Measurements from ENCODE around the gene SRPK3. TPM values are rescaled to one million over a fixed set of nuclear protein-coding genes. Genes with fewer than 3 reads are reported as not detected.

Gene SRPK3
- total and polyA plus RNA-seq, 2 donors (not counting 3 experiments of a cell fraction or from before 2014, with no cell fraction given) = 0.25 to 0.40 TPM

DNA sequence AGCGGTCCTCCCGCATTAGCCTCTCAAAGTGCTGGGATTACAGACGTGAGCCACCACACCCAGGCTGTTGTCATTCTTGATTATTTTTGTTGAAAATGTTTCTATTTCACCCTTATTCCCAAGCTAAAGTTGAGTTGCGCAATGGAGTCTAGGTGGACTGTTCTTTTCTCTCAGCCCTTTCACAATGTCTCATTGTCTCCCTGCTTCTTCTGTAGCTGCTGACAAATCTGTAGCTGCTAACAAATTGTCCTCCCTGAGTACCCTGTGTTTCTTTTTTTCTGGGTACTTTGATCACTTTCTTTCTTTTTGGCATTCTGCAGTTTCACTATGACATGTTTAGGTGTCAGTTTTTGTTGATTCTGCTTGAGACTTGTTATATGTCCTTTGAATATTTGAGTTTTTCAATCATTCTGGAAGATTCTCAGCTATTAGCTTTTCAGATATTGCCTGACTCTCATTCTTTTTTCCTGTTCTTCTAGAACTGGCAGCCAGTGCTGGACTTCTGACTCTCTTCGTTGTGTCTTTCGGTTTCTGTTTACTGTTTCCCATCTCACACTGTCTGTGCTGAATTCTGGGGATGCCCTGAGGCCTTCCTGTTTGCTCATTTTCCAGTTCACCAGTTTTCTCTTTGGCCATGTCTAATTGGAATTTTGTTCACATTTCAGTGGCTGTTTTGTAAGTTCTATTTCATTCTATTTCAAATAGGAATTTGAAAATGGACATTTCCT is 49.6 kb upstream of the SRPK3 start:
- DNase-seq (ENCODE audit: low read depth, low spot score) = no peak
- H3K4me3 ChIP-seq (replicated peaks in 1 of 3; ENCODE audit: insufficient read depth in 1 of 3, low read depth in 1 of 3, low read length in 3 of 3) = no peak overlapping the region
- H3K4me1 ChIP-seq (ENCODE audit: control insufficient read depth, extremely low read depth, insufficient read depth, low read length) = peaks cover 14% of the 10 kb centered on the region
- intact Hi-C loops (cut with micrococcal nuclease) = no loop called here
- CTCF ChIA-PET = no interaction called here
- BruUV-seq (replicated peaks) = no TSS peak
- dilution Hi-C loops (cut with MboI; ENCODE audit: extremely low pct_ligation_motif_present, low sequenced_read_pairs) = no loop called here
- no peaks in the 10 kb centered on the region for H3K9me1 ChIP-seq (replicated peaks; ENCODE audit: control insufficient read depth, extremely low read depth, insufficient read depth, low read length)
- POLR2A ChIA-PET = no interaction called here
- no peak overlapping the region for H3K27ac ChIP-seq (ENCODE audit: insufficient read depth, low read depth, low read length)
- no peaks in the 10 kb centered on the region for H3K27me3 ChIP-seq (ENCODE audit: control insufficient read depth in 2 of 2, insufficient read depth in 2 of 2, low read length in 2 of 2)
- H4K20me1 ChIP-seq (replicated peaks; ENCODE audit: control insufficient read depth, extremely low read depth, insufficient read depth, low read length) = no peaks in the 10 kb centered on the region
- peak; percentile 44 for FAIRE-seq
- H2AFZ ChIP-seq (ENCODE audit: low read depth, low read length) = no peak overlapping the region
- TF ChIP-seq JUN (IDR thresholded peaks at IDR 0.05; ENCODE audit: borderline replicate concordance, insufficient read depth, insufficient read length, low read depth) = no peak
- TF ChIP-seq FOS (IDR thresholded peaks at IDR 0.05; ENCODE audit: borderline replicate concordance, insufficient read depth, low read length) = no peak
- TF ChIP-seq POLR2AphosphoS5 (IDR thresholded peaks at IDR 0.05; ENCODE audit: insufficient read depth, low read depth, low read length) = no peak
- TF ChIP-seq, protein P1, sequence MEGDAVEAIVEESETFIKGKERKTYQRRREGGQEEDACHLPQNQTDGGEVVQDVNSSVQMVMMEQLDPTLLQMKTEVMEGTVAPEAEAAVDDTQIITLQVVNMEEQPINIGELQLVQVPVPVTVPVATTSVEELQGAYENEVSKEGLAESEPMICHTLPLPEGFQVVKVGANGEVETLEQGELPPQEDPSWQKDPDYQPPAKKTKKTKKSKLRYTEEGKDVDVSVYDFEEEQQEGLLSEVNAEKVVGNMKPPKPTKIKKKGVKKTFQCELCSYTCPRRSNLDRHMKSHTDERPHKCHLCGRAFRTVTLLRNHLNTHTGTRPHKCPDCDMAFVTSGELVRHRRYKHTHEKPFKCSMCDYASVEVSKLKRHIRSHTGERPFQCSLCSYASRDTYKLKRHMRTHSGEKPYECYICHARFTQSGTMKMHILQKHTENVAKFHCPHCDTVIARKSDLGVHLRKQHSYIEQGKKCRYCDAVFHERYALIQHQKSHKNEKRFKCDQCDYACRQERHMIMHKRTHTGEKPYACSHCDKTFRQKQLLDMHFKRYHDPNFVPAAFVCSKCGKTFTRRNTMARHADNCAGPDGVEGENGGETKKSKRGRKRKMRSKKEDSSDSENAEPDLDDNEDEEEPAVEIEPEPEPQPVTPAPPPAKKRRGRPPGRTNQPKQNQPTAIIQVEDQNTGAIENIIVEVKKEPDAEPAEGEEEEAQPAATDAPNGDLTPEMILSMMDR (IDR thresholded peaks at IDR 0.05; ENCODE audit: extremely low read depth in 1 of 2, insufficient read depth in 1 of 2, low read depth in 1 of 2, low read length in 2 of 2) = no peak
- TF ChIP-seq, protein P2, sequence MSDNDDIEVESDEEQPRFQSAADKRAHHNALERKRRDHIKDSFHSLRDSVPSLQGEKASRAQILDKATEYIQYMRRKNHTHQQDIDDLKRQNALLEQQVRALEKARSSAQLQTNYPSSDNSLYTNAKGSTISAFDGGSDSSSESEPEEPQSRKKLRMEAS (IDR thresholded peaks at IDR 0.05; ENCODE audit: insufficient read depth, insufficient read length) = no peak
- no peak for TF ChIP-seq MYC (IDR thresholded peaks at IDR 0.05; ENCODE audit: low read depth, low read length)
- TF ChIP-seq POLR2A (IDR thresholded peaks at IDR 0.05; ENCODE audit: low read depth, low read length) = no peak
- no peak for TF ChIP-seq EZH2 (IDR thresholded peaks at IDR 0.05; ENCODE audit: borderline replicate concordance, low read depth, low read length, severe bottlenecking)
- TF ChIP-seq GATA2 (IDR thresholded peaks at IDR 0.05; ENCODE audit: insufficient read depth, insufficient read length, low read depth, low read length) = no peak
- no peak overlapping the region for H3K9ac ChIP-seq (replicated peaks; ENCODE audit: extremely low read depth, insufficient read depth, low read length)
- H3K9me3 ChIP-seq (replicated peaks; ENCODE audit: control insufficient read depth, insufficient read depth, low read length) = no peaks in the 10 kb centered on the region
- no peak overlapping the region for H3K4me2 ChIP-seq (ENCODE audit: insufficient read depth, low read length)
- H3K36me3 ChIP-seq (ENCODE audit: control insufficient read depth in 2 of 2, extremely low read depth in 1 of 2, insufficient read depth in 2 of 2, low read length in 2 of 2) = no peaks in the 10 kb centered on the region
- no peaks in the 10 kb centered on the region for H3K79me2 ChIP-seq (ENCODE audit: control insufficient read depth, insufficient read depth, low read length)

Data from endothelial cell of umbilical vein (primary cell).